Activated T-cell treated with anti-CD3 and anti-CD28 coated beads for 48 hours (primary cell): ENCODE data around the gene TBC1D4.
"Not testable (repeated sequence)": the region's sequence is repeated elsewhere in the genome, so short reads cannot be mapped to it uniquely, and the experiment has no call there.

Experiments used
- DNase-seq: peaks from one replicate; pipeline ENCODE4 v3.0.0-alpha.2; 2020; ENCODE audit warnings: low read depth

TBC1D4 gene

DNA sequence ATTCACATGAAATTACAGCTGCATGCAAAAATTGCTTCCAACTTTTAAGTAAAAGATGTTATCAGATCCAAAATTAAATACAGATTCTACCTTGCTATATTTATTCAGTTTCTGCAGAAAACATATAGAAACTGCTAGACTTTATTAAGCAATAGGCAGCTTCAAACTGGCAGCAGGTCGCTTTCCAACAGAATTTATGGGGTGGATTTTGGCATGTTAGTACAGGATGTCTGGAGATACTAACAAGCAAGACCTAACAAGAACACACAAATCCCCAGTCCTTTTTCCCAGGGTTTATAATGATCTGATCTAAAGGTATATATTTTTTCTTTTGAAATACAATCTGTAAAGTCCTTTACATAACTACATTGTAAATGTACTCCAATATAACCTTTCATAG is 27.5 kb downstream of the TBC1D4 start:
- no peak for DNase-seq

DNA sequence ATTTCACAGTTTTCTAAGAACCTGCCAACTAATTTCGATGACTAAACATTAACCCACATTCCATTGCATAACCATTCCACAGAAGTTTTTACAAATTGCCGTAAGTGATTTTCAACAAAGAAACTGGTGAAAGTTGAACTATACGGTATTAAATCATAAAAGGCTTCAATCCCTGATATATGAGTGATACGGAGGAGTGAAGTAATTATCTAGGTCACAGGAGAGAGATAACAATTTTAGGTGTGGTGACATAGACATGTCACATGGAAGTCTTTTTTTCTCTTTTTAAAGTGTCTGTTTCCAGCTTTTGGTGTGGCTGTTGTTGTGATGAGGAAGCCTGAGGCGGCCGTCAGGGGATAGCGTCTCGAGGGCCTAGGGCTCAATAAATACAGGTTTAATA is 29.4 kb downstream of the TBC1D4 start:
- DNase-seq: no peak

DNA sequence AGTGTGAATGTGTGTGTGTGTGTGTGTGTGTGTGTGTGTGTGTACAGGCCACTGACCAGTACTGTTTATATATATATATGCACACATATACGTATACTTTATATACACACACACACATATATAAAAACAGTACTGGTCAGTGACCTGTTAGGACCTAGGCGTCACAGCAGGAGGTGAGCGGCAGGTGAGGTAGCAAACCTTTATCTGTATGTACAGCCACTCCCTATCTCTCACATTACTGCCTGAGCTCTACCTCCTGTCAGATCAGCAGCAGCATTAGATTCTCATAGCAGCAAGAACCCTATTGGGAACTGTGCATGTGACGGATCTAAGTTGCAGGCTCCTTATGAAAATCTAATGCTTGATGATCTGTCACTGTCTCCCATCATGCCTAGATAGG is 34.5 kb downstream of the TBC1D4 start:
- no peak for DNase-seq

DNA sequence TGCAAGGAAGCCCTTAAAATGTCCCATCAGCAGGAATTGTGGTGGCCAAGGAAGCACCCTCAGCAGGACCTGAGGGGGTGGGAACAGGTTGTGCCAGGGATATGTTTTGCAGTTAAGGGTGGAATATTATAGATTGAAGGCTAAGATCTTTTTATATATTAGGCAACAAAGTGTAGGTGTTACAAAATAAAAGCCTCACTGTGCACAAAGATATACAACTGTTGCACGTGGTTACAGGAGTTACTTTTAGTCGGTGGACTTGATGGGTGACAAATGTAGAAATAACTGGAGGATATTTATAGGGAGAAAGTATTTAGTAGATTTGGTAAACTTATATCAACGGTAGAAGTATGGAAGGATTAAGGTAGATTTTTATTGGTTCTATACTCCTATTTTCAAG is 35.1 kb downstream of the TBC1D4 start:
- no peak for DNase-seq

DNA sequence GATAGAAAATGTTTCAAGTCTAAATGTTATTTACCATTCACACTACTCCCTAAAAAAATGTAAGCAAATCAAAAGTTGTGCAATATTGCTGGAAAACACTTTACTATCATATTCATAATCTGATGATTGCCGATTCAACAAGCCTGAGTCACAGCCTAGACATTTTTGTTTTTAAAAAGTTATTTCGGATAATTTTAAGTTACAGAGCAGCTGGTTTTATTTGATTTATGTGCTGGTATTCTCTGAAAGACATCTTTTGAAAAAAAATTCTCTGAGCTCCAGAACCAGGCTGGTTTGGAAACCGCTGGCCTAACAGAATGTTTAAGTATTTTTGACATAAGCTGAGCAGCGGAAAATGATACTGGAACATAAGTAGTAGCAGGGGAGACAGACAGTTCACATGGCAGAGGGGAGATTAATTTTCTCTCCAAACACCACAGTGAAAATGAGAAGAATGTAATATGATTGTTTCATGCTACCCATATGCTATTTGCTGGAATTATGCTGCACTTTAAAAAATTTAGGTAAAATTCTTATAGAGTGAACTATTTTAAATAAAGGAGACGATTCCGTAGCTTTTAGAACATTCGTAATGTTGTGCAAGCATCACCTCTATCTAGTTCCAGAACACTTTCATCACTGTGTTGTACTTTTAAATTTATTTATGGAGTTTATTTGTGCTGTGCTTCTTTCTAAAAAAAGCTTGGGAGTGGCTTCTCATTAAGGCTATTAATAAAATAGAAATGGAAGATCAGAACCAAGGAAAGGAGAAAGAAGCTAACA is 36.1 kb downstream of the TBC1D4 start:
- no peak for DNase-seq

DNA sequence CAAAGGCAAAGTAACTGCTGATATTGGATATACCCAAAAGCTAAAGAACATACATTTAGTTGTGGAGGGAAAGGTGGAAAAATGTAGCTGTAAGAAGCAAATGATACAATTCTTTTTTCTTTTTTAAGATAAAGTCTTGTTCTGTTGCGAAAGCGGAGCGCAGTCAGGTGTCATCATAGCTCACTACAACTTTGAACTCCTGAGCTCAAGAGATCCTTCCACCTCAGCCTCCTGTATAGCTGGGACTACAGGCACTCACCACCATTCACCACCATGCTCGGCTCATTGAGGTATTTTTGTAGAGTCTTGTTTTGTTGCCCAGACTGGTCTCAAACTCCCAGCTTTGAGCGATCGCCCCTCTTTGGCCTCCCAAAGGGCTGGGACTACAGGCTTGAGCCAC is 38.0 kb downstream of the TBC1D4 start:
- DNase-seq: no peak

DNA sequence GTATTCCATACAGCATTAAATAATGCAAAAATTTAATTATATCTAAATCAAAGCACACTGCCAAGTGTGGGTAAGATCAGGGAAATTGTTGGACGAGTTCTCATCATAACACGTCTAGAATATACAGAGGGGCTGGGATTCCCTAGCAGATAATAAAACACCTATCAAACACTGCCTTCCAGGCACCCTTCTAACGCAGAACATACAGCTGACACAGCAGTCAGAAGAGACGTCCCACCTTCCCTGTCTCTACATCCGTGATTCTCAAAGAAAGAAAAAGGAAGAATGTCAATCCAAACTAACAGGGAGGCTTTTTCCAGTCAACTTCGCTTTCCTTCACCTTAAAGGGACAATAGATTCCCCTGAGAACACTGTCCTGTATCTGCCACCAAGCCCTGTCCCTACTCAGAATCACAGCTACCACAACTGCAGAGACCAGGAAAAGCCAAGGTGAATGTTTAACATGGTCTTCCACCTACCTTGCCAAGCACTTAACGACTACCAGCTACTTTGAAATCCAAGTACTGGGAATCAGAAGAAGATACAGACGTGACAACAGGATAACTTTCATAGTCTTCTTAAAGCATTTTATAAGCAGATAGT is 38.5 kb downstream of the TBC1D4 start:
- DNase-seq: no peak

DNA sequence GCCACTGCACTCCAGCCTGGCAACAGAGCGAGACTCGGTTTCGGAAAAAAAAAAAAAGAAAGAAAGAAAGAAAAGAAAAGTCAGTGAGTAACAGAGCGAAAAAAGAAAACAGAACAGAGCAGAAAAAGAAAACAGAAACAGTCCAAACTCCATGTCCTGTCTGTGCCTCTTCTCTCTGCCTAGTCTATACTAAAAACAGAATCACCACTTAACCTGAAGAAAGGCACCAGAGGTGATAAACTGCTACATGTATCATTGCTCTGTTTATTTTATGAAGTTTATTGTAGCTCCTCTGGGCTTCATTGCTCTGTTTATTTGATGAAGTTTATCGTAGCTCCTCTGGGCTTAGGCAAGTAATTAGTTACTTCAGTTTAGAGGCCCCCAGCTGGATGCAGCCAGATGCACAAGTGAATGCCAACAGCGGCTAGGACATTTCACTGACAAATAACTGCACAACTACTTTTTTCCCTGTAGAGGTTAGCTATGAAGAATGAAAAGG is 39.2 kb downstream of the TBC1D4 start:
- DNase-seq: no peak

DNA sequence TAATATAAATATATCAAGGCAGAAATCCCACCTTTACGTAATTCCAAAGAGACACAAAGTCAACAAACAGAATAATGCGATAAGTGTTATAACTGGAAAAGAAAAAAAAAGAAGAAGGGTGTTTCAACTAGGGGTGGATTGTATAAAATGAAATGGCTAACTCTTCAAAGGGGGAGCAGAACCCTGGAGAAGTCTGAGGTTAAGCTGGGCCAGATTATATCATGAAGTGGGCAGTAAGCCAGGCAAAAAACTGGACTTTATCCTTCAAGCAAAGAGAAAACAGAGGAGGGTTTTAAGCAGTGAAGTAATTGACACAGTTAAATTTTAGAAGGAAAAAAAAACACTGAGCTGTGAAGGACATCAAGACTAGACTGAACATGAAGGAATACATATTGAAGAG is 41.9 kb downstream of the TBC1D4 start:
- no peak for DNase-seq

DNA sequence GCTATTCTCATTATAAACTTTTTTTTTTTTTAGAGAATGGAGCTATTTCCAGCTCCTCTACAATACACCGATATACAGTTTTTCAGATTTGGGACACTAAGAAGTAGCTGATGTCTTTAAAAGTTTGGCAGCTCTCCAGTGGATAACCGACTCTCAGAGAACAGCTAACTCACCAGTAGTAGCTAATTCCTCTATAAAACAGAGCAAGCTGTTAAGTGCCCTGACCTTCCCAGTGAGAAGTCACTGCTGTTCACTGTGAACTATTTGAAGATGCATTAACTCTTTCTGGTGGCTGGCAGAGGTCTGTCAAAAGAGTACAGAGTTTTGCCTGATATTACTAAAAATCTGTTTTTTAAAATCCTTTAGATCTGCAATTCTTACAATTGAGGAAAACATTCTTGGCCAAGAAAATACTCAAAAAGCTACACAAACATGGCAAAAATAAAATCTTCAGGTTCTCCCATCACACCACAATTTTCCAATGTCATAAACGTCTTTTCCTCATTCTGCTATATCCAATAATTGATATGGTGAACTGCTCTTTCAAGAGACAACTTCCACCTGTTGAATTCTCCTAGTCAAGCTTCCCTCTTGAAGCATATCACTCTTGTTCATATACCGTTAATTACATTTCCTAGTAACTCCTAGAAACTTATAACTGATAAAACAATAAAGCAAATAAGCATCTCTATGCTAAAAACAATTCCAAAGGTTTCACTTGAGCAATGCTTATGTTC is 44.2 kb downstream of the TBC1D4 start:
- DNase-seq: no peak

DNA sequence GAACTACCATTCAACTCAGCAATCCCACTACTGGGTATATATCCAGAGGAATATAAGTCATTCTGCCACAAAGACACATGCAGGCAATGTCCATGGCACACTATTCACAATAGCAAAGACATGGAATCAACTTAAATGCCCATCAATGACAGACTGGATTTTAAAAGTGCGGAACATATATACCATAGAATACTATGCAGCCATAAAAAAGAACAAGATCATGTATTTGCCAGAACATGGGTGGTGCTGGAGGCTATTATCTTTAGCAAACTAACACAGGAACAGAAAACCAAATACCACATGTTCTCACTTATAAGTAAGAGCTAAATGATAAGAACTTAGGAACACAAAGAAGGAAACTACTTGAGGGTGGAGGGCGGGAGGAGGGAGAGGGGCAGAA is 47.8 kb downstream of the TBC1D4 start:
- not testable (repeated sequence) for DNase-seq

DNA sequence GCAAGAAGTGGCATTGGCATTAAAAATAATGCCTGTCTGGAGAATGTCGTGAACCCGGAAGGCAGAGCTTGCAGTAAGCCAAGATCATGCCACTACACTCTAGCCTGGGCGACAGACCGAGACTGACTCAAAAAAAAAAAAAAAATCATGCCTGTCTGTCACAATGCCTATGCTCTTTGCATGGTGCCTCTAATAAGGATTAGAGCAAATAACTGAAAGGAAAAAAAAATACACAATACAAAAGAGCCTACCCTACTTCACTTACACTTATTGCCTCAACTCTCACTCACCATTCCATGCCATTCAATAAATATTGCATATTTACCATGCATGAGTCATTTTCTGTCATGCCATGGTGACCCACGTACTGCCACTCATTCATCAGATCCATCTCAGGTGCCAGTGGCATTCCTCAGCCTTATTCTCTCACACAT is 49.1 kb downstream of the TBC1D4 start:
- DNase-seq: no peak

DNA sequence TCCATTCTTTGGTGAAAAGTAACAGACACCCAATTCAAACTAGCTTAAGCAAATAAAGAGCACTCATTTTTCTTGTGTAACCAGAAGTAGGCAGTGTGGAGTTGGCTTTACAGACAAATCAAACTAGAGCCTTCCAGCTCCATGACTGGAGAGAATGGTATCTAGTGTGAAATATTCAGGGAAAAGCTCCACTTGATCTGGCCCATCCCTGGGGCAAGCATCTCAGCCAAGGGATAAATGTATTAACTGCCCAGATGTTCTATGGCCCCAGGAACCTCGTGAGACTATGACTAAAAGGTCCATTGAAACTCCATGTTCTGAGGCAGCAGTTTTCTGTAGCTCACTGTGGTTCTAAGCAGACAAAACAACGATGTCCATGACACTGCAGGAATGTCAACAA is 49.9 kb downstream of the TBC1D4 start:
- no peak for DNase-seq

DNA sequence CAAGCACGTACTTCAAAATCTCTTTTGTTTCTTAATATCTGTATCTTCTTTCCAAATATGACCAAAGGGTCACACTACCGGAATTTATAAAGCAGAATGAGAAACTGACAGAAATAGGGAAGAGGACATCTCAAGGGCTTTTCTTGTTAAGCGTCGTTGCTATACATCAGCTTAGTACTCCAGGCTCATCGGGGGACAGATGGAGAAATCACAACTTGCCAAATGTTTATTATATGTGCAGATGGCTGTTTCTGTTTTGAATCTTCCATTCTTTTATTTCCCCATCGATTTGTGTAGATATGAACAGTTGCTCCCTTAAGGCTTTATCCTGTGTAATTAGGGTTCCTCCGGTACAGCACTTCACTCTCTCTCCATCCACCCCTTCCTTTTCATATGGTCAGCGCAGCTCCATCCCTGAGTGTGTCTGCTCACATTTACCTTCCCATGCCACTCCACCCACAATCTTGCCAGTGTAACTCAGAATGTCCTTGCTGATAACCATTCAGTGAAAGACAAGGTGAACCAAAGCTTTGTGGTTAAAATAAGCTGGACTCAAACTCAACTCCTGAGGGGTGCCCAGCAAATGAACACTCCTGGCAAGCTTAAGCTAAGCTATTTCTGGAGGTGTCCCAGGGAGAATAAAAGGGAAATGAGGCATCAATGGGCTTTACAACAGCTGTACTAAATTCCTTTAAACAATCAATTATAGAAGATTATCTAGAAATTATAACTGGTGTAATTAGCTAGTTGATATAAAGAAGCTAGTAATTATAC is 51.3 kb downstream of the TBC1D4 start:
- DNase-seq: no peak

DNA sequence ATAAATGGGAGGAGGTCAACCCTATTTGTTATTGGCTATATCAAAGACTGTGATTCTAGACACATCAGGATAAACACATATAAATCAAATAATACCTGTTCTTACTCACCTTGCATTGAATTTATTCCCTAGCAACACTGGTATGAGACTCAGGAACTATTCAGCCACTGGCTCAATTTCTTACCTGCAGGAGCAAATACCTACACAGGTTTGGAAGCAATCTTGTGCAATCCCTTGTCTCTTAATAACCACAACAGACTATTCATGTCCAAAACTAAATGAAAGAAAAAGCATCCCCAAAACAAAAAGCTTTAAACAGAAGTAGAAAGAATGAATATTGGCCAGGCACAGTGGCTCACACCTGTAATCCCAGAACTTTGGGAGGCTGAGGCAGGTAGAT is 55.5 kb downstream of the TBC1D4 start:
- DNase-seq: no peak

DNA sequence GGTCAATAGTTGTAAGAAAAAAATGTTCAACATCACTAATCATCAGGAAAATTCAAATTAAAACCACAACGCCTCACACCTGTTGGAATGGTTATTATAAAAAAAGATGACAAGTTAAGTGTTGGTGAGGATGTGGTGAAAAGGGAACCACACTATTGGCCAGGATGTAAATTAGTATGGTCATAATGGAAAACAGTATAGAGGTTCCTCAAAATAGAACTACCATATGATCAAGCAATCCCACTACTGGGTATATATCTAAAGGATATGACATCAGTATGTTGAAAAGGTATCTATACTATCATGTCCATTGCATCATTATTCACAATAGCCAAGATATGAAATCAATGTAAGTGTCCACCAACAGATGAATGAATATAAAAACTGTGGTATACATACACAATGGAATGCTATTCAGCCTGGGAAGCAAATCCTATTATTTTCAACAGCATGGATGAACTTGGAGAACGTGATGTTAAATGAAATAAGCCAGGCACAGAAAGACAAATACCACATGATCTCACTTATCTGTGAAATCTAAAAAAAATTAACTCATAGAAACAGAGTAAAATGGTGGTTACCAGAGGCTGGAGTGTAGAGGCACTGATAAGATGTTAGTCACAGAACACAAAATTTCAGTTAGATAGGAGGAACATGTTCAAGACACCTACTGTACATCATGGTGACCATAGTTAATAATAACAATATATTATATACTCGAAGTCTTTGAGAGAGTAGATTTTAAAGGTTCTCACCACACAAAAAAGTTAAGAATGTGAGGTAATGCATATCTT is 56.6 kb downstream of the TBC1D4 start:
- DNase-seq: no peak

DNA sequence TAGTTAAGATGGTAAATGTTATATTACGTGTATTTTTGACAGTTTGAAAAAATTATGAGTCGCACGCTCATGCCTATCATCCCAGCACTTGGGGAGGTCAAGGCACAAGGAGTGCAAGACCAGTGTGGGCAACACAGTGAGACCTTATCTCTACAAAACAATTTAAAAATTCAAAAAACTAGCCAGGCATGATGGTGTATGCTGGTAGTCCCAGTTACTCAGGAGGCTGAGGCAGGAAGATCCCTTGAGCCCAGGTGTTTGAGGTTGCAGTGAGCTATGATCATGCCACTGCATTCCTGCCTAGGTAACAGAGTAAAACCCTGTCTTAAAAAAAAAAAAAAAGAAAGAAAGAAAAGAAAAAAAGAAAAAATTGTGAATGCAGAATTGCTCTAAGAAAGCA is 58.0 kb downstream of the TBC1D4 start:
- no peak for DNase-seq

DNA sequence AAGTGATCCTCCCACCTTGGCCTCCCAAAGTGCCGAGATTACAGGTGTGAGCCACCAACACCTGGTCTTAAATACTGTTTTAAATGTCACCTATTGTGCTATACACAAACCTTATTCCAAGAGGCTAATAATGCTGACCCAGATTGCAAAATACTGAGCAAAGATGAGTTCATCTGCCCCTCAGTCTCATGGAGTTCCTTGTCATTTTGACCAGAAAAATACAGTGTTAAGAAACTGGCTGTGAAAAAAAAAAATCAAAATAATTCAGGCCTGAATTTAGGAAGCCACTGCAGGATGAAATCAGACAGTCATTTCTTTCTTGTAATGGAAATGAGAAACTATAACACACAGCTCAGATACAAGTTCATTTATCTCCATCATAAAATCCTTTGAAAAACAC is 59.9 kb downstream of the TBC1D4 start:
- no peak for DNase-seq

DNA sequence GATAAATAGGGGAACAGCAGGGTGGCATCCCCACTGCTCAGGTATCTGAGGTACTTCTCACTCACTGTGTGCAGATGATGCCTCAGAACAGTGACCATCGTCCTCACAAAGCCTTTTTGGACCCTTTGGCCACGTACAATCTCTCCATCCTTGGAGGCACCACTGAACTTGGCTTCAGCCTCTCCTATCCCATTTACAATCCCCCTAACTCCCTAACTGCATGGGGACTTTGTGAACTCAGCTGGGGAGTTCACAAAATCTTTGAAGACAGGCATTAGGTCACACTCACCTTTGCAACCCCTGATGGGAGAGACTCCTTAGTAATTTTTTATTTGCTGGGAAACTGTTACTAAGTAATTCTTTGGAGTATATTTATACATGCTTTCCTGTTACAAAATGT is 60.8 kb downstream of the TBC1D4 start:
- DNase-seq: no peak

DNA sequence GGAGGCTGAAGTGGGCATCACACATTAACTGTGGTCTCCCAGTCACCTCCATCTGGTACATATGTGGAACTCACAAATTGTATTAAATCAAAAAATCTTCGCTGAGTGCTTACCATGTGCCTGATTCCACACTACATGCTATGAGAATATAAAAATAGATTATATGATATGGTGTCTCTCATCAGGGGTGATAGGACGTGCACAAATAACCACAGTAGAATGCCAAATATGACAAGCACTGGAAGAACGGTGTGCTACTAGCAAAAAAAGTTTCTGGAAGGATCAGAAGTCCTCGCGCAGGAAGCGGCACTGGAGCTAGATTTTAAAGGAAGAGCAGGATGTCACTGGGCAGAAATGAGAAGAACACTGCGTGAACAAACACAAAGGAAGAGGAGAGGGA is 62.3 kb downstream of the TBC1D4 start:
- no peak for DNase-seq

DNA sequence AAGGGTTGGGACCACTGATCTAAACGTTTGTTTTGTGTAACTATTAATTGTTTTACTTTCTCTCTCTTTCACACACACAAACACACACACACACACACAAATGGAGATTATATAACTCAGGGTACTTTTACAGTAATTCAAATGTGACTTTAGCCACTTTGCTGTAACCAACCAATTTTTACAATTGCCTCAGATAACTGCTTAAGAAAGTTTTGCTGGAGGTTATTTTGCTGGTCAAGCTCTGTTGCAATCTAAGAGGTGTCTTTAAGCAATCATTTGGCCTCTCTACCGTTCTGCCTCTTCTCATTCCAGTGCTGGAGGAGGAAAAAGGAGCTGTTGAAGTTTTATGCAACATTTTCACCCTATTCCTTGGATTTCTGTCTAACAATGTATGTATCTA is 63.0 kb downstream of the TBC1D4 start:
- no peak for DNase-seq
